GM12891 (cell line): ENCODE measurements around the gene OTOA.
"Not testable (repeated sequence)": the region's sequence is repeated elsewhere in the genome, so short reads cannot be mapped to it uniquely, and the experiment has no call there.

Experiments used
- POLR2A ChIP-seq: IDR thresholded peaks from 2 replicates; pipeline ENCODE4 v1.6.1; 2011; ENCODE audit warnings: low read depth, low read length, control low read depth
- POU2F2 ChIP-seq: IDR thresholded peaks from 2 replicates; pipeline ENCODE4 v1.6.1; 2011; ENCODE audit warnings: low read depth, mild to moderate bottlenecking, control low read depth, low read length, moderate library complexity

GRCh38 chr16:21798601-21799000, 134.8 kb downstream of the OTOA start:
- TF ChIP-seq POLR2A, POU2F2: not testable (repeated sequence)
